Uterine smooth muscle cell (primary cell): Measurements from ENCODE around the gene TMEM191B. TPM values are rescaled to one million over a fixed set of nuclear protein-coding genes. Genes with fewer than 3 reads are reported as not detected.

Experiments used
- total RNA-seq: library from RNA; depleted of rRNA; stranded (reverse); fragments of >200 nt; gene quantifications from 2 replicates; pipeline ENCODE4 v1.2.3, GENCODE V29; 2014

Gene TMEM191B
- total RNA-seq, result 0.12 and 3.2 TPM in 2 replicates

DNA sequence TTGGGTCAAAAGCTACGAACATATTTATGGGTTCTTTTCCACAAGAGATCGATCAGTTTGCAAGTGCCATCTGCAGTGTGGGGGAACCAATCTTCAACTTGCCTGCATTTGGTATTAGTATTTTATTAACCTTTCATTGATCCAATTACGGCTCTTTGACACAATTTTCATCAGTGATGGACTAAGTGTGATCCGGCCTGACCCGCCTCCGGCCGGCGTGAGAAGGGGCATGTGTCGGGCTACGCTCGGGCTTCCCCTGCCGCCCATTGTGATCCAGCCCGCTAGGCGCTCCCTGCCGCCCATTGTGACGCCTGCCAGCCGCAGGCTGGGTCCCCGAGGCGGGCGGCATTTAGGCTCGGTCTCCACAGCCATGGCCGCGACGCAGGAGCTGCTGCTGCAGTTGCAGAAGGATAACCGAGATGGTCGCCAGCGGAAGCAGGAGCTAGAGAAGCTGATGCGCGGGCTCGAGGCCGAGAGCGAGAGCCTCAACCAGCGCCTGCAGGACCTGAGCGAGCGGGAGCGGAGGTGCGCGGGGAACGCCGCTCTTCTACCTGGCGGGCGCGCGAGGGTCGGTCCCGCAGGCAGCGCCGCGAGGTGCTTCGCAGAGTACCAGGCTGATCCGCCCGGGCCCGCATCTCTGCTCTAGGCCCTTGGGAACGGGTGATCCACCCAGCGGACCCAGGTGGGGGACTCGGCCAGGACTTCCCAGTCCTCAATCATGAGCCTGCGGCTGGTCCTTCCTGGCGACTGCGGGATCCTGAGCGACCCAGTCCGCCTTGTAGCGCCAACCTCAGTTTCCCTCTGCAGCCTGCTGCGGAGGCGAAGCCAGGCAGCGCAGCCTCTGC, at the start of gene TMEM191B:
TSS of gene TMEM191B (plus strand) at position 51 of the 845 bp plus-strand sequence. CDS start at position 230, 179 bp downstream.

GRCh38 chr22:18518061-18518460, 9.5 kb upstream of the TMEM191B start, which contains the start of gene GGTLC3:
TSS of gene GGTLC3 (minus strand) at chr22:18518161. CDS start at chr22:18517897, 264 bp downstream.

Other genes starting within 250 kb of the TMEM191B start
- gene GGTLC3, start 9.6 kb upstream of the TMEM191B start, total RNA-seq, result not detected in 2 replicates
- 0.37 and 0.66 TPM in 2 replicates for gene RIMBP3, start 84.1 kb downstream of the TMEM191B start, total RNA-seq